K562 (cell line): Measurements from ENCODE around the gene ZMIZ1. TPM values are rescaled to one million over a fixed set of nuclear protein-coding genes. Genes with fewer than 3 reads are reported as not detected.
A peak's percentile ranks its signal among the peaks of the same experiment; 100 is the strongest.

Experiments
- CAMTA2 ChIP-seq: fragments of 250-450 bp; sonication (Bioruptor Pico); conservative IDR thresholded peaks from 2 replicates; pipeline ENCODE4 v1.5.1; 2022
- CBX1 ChIP-seq: sonication (generic); IDR thresholded peaks from 2 replicates; pipeline ENCODE4 v1.6.1; 2016; ENCODE audit warnings: antibody characterized with exemption, low read depth, mild to moderate bottlenecking
- DPF2 ChIP-seq: fragments of 450-650 bp; IDR thresholded peaks from 2 replicates; pipeline ENCODE4 v1.6.1; 2016
- FOSL1 ChIP-seq: fragments of 200-800 bp; sonication (Bioruptor generic); conservative IDR thresholded peaks from 2 replicates; pipeline ENCODE4 v1.6.1; 2016; ENCODE audit warnings: missing genetic modification characterization, missing compliant biosample characterization
- FOXK2 ChIP-seq, 2 experiments: fragments of 450-650 bp; IDR thresholded peaks in 1 of 2; conservative IDR thresholded peaks in 1 of 2; 2 replicates each; pipeline ENCODE4 v1.6.1; 2016; ENCODE audit warnings: low read depth in 2 of 2, mild to moderate bottlenecking in 1 of 2
- FOXM1 ChIP-seq, 2 experiments: fragments of 450-650 bp in 1 of 2; sonication (generic) in 1 of 2; formaldehyde crosslinking in 1 of 2; IDR thresholded peaks; 2 replicates each; pipeline versions ENCODE4 v1.6.1 to v1.9.0; 2017 to 2022; ENCODE audit warnings: low read depth in 2 of 2, mild to moderate bottlenecking in 2 of 2, missing genetic modification reagents in 1 of 2, moderate library complexity in 1 of 2
- HINFP ChIP-seq: fragments of 450-650 bp; conservative IDR thresholded peaks from 2 replicates; pipeline ENCODE4 v1.6.1; 2016; ENCODE audit warnings: missing genetic modification characterization, low read depth, mild to moderate bottlenecking, control low read depth, missing compliant biosample characterization
- KHSRP ChIP-seq: fragments of 450-650 bp; IDR thresholded peaks from 2 replicates; pipeline ENCODE4 v1.6.1; 2017
- MITF ChIP-seq: IDR thresholded peaks from 2 replicates; pipeline ENCODE4 v1.6.1; 2014; ENCODE audit warnings: antibody characterized with exemption
- MTA1 ChIP-seq: fragments of 450-650 bp; IDR thresholded peaks from 2 replicates; pipeline ENCODE4 v1.6.1; 2017; ENCODE audit warnings: borderline replicate concordance
- MYC ChIP-seq, 2 experiments: fragments of 250-450 bp in 1 of 2; sonication (Bioruptor Pico) in 1 of 2; IDR thresholded peaks; 2 replicates each; pipeline versions ENCODE4 v1.5.1 to v1.6.1; 2012 to 2021; ENCODE audit warnings: low read depth in 2 of 2, borderline replicate concordance in 1 of 2, improper control_type of control experiment in 1 of 2, low read length in 1 of 2, mild to moderate bottlenecking in 1 of 2, moderate library complexity in 1 of 2
- NFE2 ChIP-seq: IDR thresholded peaks from 2 replicates; pipeline ENCODE4 v1.6.1; 2014; ENCODE audit warnings: antibody characterized with exemption, low read depth
- PHTF2 ChIP-seq: fragments of 250-450 bp; sonication (Bioruptor Pico); IDR thresholded peaks from 2 replicates; pipeline ENCODE4 v1.5.0; 2021; ENCODE audit warnings: mild to moderate bottlenecking
- PTBP1 ChIP-seq: fragments of 200-400 bp; formaldehyde crosslinking; IDR thresholded peaks from 2 replicates; pipeline ENCODE4 v1.6.1; 2017; ENCODE audit warnings: low read depth, low read length
- RHOXF2B ChIP-seq: fragments of 250-450 bp; sonication (Bioruptor Pico); conservative IDR thresholded peaks from 2 replicates; pipeline ENCODE4 v1.5.1; 2021
- RNF2 ChIP-seq: sonication (generic); IDR thresholded peaks from 2 replicates; pipeline ENCODE4 v1.6.1; 2016
- SMAD3 ChIP-seq: fragments of 450-650 bp; formaldehyde crosslinking; conservative IDR thresholded peaks from 2 replicates; pipeline ENCODE4 v1.4.0; 2020; ENCODE audit warnings: mild to moderate bottlenecking
- SMAD4 ChIP-seq: fragments of 250-450 bp; sonication (Bioruptor Pico); conservative IDR thresholded peaks from 2 replicates; pipeline ENCODE4 v1.8.0; 2021; ENCODE audit warnings: inconsistent platforms, mild to moderate bottlenecking, moderate library complexity
- SMARCC2 ChIP-seq: fragments of 450-650 bp; IDR thresholded peaks from 2 replicates; pipeline ENCODE4 v1.6.1; 2017; ENCODE audit warnings: antibody characterized with exemption, moderate library complexity, mild to moderate bottlenecking, low read depth
- TAL1 ChIP-seq: fragments of 450-650 bp; IDR thresholded peaks from 2 replicates; pipeline ENCODE4 v1.6.1; 2016; ENCODE audit warnings: mild to moderate bottlenecking
- TCF3 ChIP-seq: sonication (generic); formaldehyde crosslinking; IDR thresholded peaks from 2 replicates; pipeline ENCODE4 v1.4.0; 2020; ENCODE audit warnings: mild to moderate bottlenecking, missing genetic modification reagents
- XRCC5 ChIP-seq: fragments of 200-400 bp; formaldehyde crosslinking; IDR thresholded peaks from 2 replicates; pipeline ENCODE4 v1.6.1; 2017; ENCODE audit warnings: low read depth, mild to moderate bottlenecking, low read length
- ZFP1 ChIP-seq: fragments of 450-650 bp; formaldehyde crosslinking; IDR thresholded peaks from 2 replicates; pipeline ENCODE4 v1.4.0; 2020; ENCODE audit warnings: mild to moderate bottlenecking, mixed read lengths
- ZNF354B ChIP-seq: fragments of 250-450 bp; sonication (Bioruptor Pico); IDR thresholded peaks from 2 replicates; pipeline ENCODE4 v1.4.0; 2020
- polyA plus RNA-seq, 8 experiments: library from polyadenylated mRNA; depleted of rRNA in 4 of 8; stranded (reverse) in 5 of 8; unstranded in 3 of 8; fragments of >200 nt; fragmentation: Nextera tagmentation in 2 of 8; fragmentation: Illumina TruSeq in 1 of 8; extraction: Ambion mirVana in 2 of 8; extraction: Trizol in 1 of 8; gene quantifications; 2 replicates each; pipeline versions ENCODE4 v1.2.1 to v1.2.3, GENCODE V29; 2011 to 2014; ENCODE audit warnings: inconsistent platforms in 1 of 8, missing spikeins in 1 of 8
- total RNA-seq, 7 experiments: library from RNA; depleted of rRNA in 6 of 7; stranded (reverse); fragments of >200 nt in 6 of 7; fragmentation: Illumina TruSeq in 2 of 7; extraction: Trizol in 2 of 7; gene quantifications; 2 replicates each; pipeline versions ENCODE4 v1.2.1 to v1.2.3, GENCODE V29; 2011 to 2021; ENCODE audit warnings: low replicate concordance in 1 of 7

The ZMIZ1 gene
- total and polyA plus RNA-seq, 9 of the 15 experiments (the other 6 are each of a cell fraction or from before 2014, with no cell fraction given) = 1.0 to 37.3 (median 4.3) TPM

- TF ChIP-seq FOSL1 (tag) = 0 out of 2 replicates have a peak, but pooled peaks have one; percentile 4
- no peak; the same call in 1 of the 2 replicates for TF ChIP-seq KHSRP
- peak; percentile 23; the same call in 1 of the 2 replicates for TF ChIP-seq RNF2
- peak; percentile 95; the same call in 1 of the 2 replicates for TF ChIP-seq CBX1
- no peak for TF ChIP-seq RHOXF2B (CRISPR knock-in tag)
- 0 out of 2 replicates have a peak, but pooled peaks have one; percentile 15 for TF ChIP-seq HINFP
- no peak for TF ChIP-seq ZFP1 (CRISPR knock-in tag)
- no peak for TF ChIP-seq ZNF354B (CRISPR knock-in tag)
- TF ChIP-seq XRCC5 = 0 out of 2 replicates have a peak, but pooled peaks have one; percentile 29
- no peak for TF ChIP-seq SMAD3
- TF ChIP-seq MYC (IDR thresholded peaks at IDR 0.05; ENCODE audit: low read depth, low read length) = peak; percentile 58
- no peak for TF ChIP-seq MYC (CRISPR knock-in tag; IDR thresholded peaks at IDR 0.05; ENCODE audit: borderline replicate concordance, low read depth)
- peak; percentile 49; the same call in 1 of the 2 replicates for TF ChIP-seq SMARCC2
- peak; percentile 90; the same call in 1 of the 2 replicates for TF ChIP-seq MTA1
- peak; percentile 84 for TF ChIP-seq TCF3 (CRISPR knock-in tag)
- no peak for TF ChIP-seq CAMTA2
- peak; percentile 85 for TF ChIP-seq TAL1
- TF ChIP-seq MITF = no peak
- no peak for TF ChIP-seq PHTF2 (CRISPR knock-in tag)
- TF ChIP-seq FOXK2 (conservative IDR thresholded peaks at IDR 0.05 in 1 of 2, IDR thresholded peaks at IDR 0.05 in 1 of 2; ENCODE audit: low read depth in 2 of 2) = peak; percentile 17 to 25; a peak in 1 of 4 replicates
- TF ChIP-seq NFE2 = no peak
- peak; percentile 56; the same call in 1 of the 2 replicates for TF ChIP-seq SMAD4 (CRISPR knock-in tag)
- TF ChIP-seq DPF2 = peak; percentile 80
- peak; percentile 90 for TF ChIP-seq PTBP1
- TF ChIP-seq FOXM1 (IDR thresholded peaks at IDR 0.05; ENCODE audit: low read depth) = peak; percentile 74
- no peak for TF ChIP-seq FOXM1 (CRISPR knock-in tag; IDR thresholded peaks at IDR 0.05; ENCODE audit: low read depth)
Observed at GRCh38 chr10:79082631-79083596, 14.1 kb downstream of the ZMIZ1 start (continued).
